Thoracic aorta (tissue), 2 donors: ENCODE data around the gene ZBTB4. TPM values are rescaled to one million over a fixed set of nuclear protein-coding genes. Genes with fewer than 3 reads are reported as not detected.

ENCODE experiments used
- ATAC-seq: fragments of 150-250 bp; one replicate; pipeline ENCODE4 v1.8.0; 2017; ENCODE audit warnings: low read depth; ENCODE audit not compliant: insufficient number of reproducible peaks, low FRiP score
- DNase-seq: peaks from one replicate; pipeline ENCODE4 v3.0.0-alpha.2; 2020; ENCODE audit warnings: low spot score
- H3K27ac ChIP-seq, 2 donors: fragments of 200-600 bp; sonication (generic); 1 replicate in 1 of 2; 2 replicates in 1 of 2; pipeline ENCODE4 v1.5.1; 2016; ENCODE audit warnings: mild to moderate bottlenecking in 2 of 2, moderate library complexity in 2 of 2
- H3K27me3 ChIP-seq: fragments of 200-600 bp; sonication (generic); replicated peaks from 2 replicates; pipeline ENCODE4 v1.6.0; 2016; ENCODE audit warnings: mild to moderate bottlenecking; ENCODE audit not compliant: insufficient read depth
- H3K36me3 ChIP-seq: fragments of 200-600 bp; sonication (generic); one replicate; pipeline ENCODE4 v1.5.1; 2016
- H3K4me1 ChIP-seq, 2 donors: fragments of 200-600 bp; sonication (generic); 1 replicate in 1 of 2; 2 replicates in 1 of 2; pipeline versions ENCODE4 v1.5.1 to v1.6.0; 2016; ENCODE audit warnings: low read depth in 2 of 2, mild to moderate bottlenecking in 1 of 2; ENCODE audit not compliant: control insufficient read depth in 1 of 2
- H3K4me3 ChIP-seq: fragments of 200-600 bp; sonication (generic); 2 replicates; pipeline ENCODE4 v1.5.1; 2016; ENCODE audit warnings: mild to moderate bottlenecking
- H3K9me3 ChIP-seq: fragments of 200-600 bp; sonication (generic); 2 replicates; pipeline ENCODE4 v1.5.1; 2016
- CTCF ChIP-seq: fragments of 200-600 bp; sonication (generic); IDR thresholded peaks from one replicate; pipeline ENCODE4 v1.5.1; 2019; ENCODE audit warnings: antibody characterized with exemption
- total RNA-seq, 2 donors: library from RNA; depleted of rRNA; stranded (reverse); fragments of >200 nt; gene quantifications; one replicate each; pipeline versions ENCODE4 v1.1.0 to v1.2.3, GENCODE V29; 2016

ZBTB4 gene
- total RNA-seq, 2 donors from 2014 or later: 56.2 to 72.3 TPM

- Histone ChIP-seq H3K4me1 (no peaks in the 10 kb centered on the region), H3K27ac (no peak within 1 kb of the TSS), H3K4me3 (no peak within 1 kb of the TSS), H3K9me3 (no peaks in the 10 kb centered on the region), H3K27me3 (no peaks in the 10 kb centered on the region), H3K36me3 (no peaks in the 10 kb centered on the region)
- ATAC-seq (no peak), DNase-seq (no peak)
- TF ChIP-seq CTCF: no peak
Observed at GRCh38 chr17:7428557-7428956, 50.9 kb downstream of the ZBTB4 start, which contains the start of gene SPEM3. TSS of gene SPEM3 (plus strand) at chr17:7428857. CDS start at chr17:7428903, 46 bp downstream.

- TF ChIP-seq CTCF: no peak
- no peak for ATAC-seq
- H3K9me3 ChIP-seq: no peaks in the 10 kb centered on the region
- DNase-seq: no peak
- H3K36me3 ChIP-seq: no peaks in the 10 kb centered on the region
- H3K27ac ChIP-seq: no peak overlapping the region
- no peaks in the 10 kb centered on the region for H3K27me3 ChIP-seq
- H3K4me3 ChIP-seq: no peak overlapping the region
- H3K4me1 ChIP-seq: no peaks in the 10 kb centered on the region
Observed at GRCh38 chr17:7427549-7427948, 51.9 kb downstream of the ZBTB4 start.

GRCh38 chr17:7426896-7427489, 52.4 kb downstream of the ZBTB4 start:
- H3K4me1 ChIP-seq: no peaks in the 10 kb centered on the region
- H3K4me3 ChIP-seq: no peak overlapping the region
- no peaks in the 10 kb centered on the region for H3K27me3 ChIP-seq
- no peaks in the 10 kb centered on the region for H3K9me3 ChIP-seq
- DNase-seq (no peak), ATAC-seq (no peak)
- no peak for TF ChIP-seq CTCF
- no peaks in the 10 kb centered on the region for H3K36me3 ChIP-seq
- no peak overlapping the region for H3K27ac ChIP-seq

- H3K36me3 ChIP-seq: no peaks in the 10 kb centered on the region
- no peaks in the 10 kb centered on the region for H3K9me3 ChIP-seq
- no peak for TF ChIP-seq CTCF
- no peak overlapping the region for H3K4me3 ChIP-seq
- no peaks in the 10 kb centered on the region for H3K27me3 ChIP-seq
- no peak overlapping the region for H3K27ac ChIP-seq
- ATAC-seq: no peak
- no peak for DNase-seq
- no peaks in the 10 kb centered on the region for H3K4me1 ChIP-seq
Observed at GRCh38 chr17:7426203-7426863, 53.1 kb downstream of the ZBTB4 start.

- H3K36me3 ChIP-seq: no peaks in the 10 kb centered on the region
- no peak overlapping the region for H3K27ac ChIP-seq
- DNase-seq (no peak), ATAC-seq (no peak)
- H3K9me3 ChIP-seq: no peaks in the 10 kb centered on the region
- H3K27me3 ChIP-seq: no peaks in the 10 kb centered on the region
- TF ChIP-seq CTCF: no peak
- no peaks in the 10 kb centered on the region for H3K4me1 ChIP-seq
- H3K4me3 ChIP-seq: no peak overlapping the region
Observed at GRCh38 chr17:7425756-7426155, 53.7 kb downstream of the ZBTB4 start.
